HL-60 (cell line): ENCODE measurements around the gene EMP2.
A peak's percentile ranks its signal among the peaks of the same experiment; 100 is the strongest.

ENCODE experiments used
- DNase-seq, 2 experiments: peaks; one replicate each; pipeline ENCODE4 v3.0.0-alpha.2; 2010 to 2020; ENCODE audit warnings: low read depth in 1 of 2, low spot score in 1 of 2
- H3K27ac ChIP-seq: fragments of 250-450 bp; sonication (Bioruptor Pico); replicated peaks from 2 replicates; pipeline ENCODE4 v1.5.1; 2020; ENCODE audit warnings: mild to moderate bottlenecking, moderate library complexity
- H3K27me3 ChIP-seq: fragments of 250-450 bp; sonication (Bioruptor Pico); 2 replicates; pipeline ENCODE4 v1.5.1; 2021; ENCODE audit warnings: mild to moderate bottlenecking, moderate library complexity; ENCODE audit not compliant: insufficient read depth, poor library complexity, severe bottlenecking
- H3K4me3 ChIP-seq: replicated peaks from 2 replicates; pipeline ENCODE4 v1.5.1; 2011; ENCODE audit warnings: mild to moderate bottlenecking, control low read depth, low read length; ENCODE audit not compliant: insufficient read depth
- GABPA ChIP-seq: IDR thresholded peaks from 2 replicates; pipeline ENCODE4 v1.6.1; 2012; ENCODE audit warnings: low read depth
- POLR2AphosphoS5 ChIP-seq: IDR thresholded peaks from 2 replicates; pipeline ENCODE4 v1.6.1; 2012; ENCODE audit warnings: low read depth
- SPI1 ChIP-seq: IDR thresholded peaks from 2 replicates; pipeline ENCODE4 v1.6.1; 2012; ENCODE audit warnings: low read depth, mild to moderate bottlenecking, borderline replicate concordance
- TF ChIP-seq, protein P1 (sequence below): IDR thresholded peaks from one replicate; pipeline ENCODE4 v1.5.1; 2011; ENCODE audit warnings: low read length, control low read depth, inconsistent platforms; ENCODE audit not compliant: insufficient read depth
- TF ChIP-seq, protein P2 (sequence below): IDR thresholded peaks from 2 replicates; pipeline ENCODE4 v1.6.1; 2012; ENCODE audit warnings: low read depth; ENCODE audit not compliant: insufficient replicate concordance

EMP2 gene

DNA sequence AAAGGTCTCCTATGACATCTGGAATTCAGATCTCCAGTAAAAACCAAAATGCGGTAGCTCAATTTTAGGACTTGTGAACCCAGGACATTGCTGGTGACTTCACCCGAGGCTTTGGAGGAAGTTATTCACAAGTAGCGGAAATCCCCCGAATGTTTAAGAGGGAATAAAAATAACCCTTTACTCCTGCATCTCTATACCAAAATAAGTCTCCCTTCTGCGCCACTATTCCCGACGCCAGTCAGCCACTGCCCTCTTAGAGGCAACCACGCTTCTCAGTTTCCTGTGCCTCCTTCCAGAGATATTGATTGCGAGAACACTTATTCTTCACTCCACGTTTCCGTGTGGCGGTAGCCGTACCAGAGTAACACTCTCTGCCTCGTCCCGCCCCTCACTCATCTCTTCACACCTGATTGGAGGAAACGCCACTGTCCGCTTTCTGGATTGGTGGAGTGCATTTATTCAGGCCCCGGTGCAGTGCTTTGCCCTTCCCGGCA is 27.4 kb downstream of the EMP2 start:
- Histone ChIP-seq H3K4me3 (no peak overlapping the region), H3K27ac (no peak overlapping the region), H3K27me3 (no peaks in the 10 kb centered on the region)
- peak in 1 of 2 experiments; percentile 18 for DNase-seq
- TF ChIP-seq SPI1, result no peak
- TF ChIP-seq, protein P1, sequence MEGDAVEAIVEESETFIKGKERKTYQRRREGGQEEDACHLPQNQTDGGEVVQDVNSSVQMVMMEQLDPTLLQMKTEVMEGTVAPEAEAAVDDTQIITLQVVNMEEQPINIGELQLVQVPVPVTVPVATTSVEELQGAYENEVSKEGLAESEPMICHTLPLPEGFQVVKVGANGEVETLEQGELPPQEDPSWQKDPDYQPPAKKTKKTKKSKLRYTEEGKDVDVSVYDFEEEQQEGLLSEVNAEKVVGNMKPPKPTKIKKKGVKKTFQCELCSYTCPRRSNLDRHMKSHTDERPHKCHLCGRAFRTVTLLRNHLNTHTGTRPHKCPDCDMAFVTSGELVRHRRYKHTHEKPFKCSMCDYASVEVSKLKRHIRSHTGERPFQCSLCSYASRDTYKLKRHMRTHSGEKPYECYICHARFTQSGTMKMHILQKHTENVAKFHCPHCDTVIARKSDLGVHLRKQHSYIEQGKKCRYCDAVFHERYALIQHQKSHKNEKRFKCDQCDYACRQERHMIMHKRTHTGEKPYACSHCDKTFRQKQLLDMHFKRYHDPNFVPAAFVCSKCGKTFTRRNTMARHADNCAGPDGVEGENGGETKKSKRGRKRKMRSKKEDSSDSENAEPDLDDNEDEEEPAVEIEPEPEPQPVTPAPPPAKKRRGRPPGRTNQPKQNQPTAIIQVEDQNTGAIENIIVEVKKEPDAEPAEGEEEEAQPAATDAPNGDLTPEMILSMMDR, result no peak
- TF ChIP-seq POLR2AphosphoS5, result no peak
- TF ChIP-seq GABPA, result no peak
- TF ChIP-seq, protein P2, sequence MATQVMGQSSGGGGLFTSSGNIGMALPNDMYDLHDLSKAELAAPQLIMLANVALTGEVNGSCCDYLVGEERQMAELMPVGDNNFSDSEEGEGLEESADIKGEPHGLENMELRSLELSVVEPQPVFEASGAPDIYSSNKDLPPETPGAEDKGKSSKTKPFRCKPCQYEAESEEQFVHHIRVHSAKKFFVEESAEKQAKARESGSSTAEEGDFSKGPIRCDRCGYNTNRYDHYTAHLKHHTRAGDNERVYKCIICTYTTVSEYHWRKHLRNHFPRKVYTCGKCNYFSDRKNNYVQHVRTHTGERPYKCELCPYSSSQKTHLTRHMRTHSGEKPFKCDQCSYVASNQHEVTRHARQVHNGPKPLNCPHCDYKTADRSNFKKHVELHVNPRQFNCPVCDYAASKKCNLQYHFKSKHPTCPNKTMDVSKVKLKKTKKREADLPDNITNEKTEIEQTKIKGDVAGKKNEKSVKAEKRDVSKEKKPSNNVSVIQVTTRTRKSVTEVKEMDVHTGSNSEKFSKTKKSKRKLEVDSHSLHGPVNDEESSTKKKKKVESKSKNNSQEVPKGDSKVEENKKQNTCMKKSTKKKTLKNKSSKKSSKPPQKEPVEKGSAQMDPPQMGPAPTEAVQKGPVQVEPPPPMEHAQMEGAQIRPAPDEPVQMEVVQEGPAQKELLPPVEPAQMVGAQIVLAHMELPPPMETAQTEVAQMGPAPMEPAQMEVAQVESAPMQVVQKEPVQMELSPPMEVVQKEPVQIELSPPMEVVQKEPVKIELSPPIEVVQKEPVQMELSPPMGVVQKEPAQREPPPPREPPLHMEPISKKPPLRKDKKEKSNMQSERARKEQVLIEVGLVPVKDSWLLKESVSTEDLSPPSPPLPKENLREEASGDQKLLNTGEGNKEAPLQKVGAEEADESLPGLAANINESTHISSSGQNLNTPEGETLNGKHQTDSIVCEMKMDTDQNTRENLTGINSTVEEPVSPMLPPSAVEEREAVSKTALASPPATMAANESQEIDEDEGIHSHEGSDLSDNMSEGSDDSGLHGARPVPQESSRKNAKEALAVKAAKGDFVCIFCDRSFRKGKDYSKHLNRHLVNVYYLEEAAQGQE, result no peak

DNA sequence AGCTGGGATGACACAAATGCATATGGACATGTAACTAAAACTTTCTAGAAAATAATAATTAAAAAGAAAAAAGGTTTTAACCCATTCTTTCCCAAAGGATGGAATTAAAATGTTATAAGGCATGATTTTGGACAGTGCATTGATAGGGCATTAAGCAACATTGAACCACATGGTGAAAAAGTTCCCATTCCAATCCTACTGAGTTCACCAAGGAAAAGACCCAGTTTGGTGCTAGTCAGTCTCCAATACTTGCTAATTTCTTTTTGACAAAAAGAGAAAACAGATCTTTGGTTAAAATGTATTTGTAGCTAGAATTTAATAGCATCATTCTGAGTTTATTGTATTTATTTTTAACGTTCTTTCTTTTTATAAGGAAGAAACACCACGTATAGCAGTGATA is 28.1 kb downstream of the EMP2 start:
- Histone ChIP-seq H3K27me3 (no peaks in the 10 kb centered on the region), H3K27ac (no peak overlapping the region), H3K4me3 (no peak overlapping the region)
- TF ChIP-seq GABPA, result no peak
- DNase-seq, result no peak

DNA sequence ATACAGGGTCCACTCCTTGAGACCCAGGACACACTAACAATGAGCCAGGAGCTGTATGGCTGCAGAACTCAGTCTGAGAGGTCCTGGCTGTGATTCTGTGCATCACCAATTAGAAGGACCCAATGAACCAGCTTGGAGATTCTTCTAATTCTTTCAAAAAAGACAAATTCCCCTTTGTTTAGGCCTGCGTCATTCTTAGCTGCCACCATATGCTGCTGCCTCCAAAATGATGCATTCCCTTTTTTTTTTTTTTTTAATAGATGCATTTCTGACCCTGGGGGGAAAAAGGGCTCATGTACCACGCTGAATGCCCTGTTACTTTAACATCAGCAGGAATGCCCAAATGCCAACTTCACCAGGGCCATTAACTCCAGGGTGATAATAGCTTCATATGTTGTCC is 28.5 kb downstream of the EMP2 start:
- H3K27me3 ChIP-seq, result no peaks in the 10 kb centered on the region
- H3K27ac ChIP-seq, result no peak overlapping the region
- no peak for DNase-seq
- TF ChIP-seq SPI1 (no peak), GABPA (no peak), POLR2AphosphoS5 (no peak)
- TF ChIP-seq, protein P2, result no peak
- TF ChIP-seq, protein P1, result no peak
- no peak overlapping the region for H3K4me3 ChIP-seq

DNA sequence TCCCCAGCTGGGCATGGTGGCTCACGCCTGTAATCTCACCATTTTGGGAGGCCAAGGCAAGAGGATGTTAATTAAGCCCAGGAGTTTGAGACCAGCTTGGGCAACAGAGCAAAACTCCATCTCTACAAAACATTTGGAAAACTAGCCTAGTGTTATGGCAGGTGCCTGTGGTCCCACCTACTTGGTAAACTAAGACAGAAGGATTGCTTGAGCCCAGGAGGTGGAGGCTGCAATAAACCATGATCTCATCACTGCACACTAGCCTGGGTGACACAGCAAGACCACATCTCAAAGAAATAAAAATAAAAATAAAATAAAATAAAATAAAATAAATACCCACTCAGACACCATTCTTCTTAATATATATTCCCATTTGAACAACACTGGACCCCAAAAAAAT is 32.0 kb downstream of the EMP2 start:
- no peaks in the 10 kb centered on the region for H3K27me3 ChIP-seq
- no peak overlapping the region for H3K27ac ChIP-seq
- no peak overlapping the region for H3K4me3 ChIP-seq
- TF ChIP-seq, protein P1, result no peak
- TF ChIP-seq POLR2AphosphoS5 (no peak), GABPA (no peak), SPI1 (no peak)
- TF ChIP-seq, protein P2, result no peak
- DNase-seq, result no peak
